Neural cell (in vitro differentiated cells): Measurements from ENCODE around the gene SLCO2A1.

Experiments used
- EP300 ChIP-seq: fragments of 450-650 bp; conservative IDR thresholded peaks from 2 replicates; pipeline ENCODE4 v1.6.1; 2014; ENCODE audit warnings: antibody characterized with exemption, mild to moderate bottlenecking, moderate library complexity; ENCODE audit not compliant: poor library complexity, severe bottlenecking
- MXI1 ChIP-seq: fragments of 450-650 bp; conservative IDR thresholded peaks from 2 replicates; pipeline ENCODE4 v1.6.1; 2014; ENCODE audit warnings: antibody characterized with exemption, mild to moderate bottlenecking; ENCODE audit not compliant: poor library complexity, severe bottlenecking
- POLR2AphosphoS5 ChIP-seq: IDR thresholded peaks from 2 replicates; pipeline ENCODE4 v1.6.1; 2012
- RAD21 ChIP-seq: fragments of 450-650 bp; conservative IDR thresholded peaks from 2 replicates; pipeline ENCODE4 v1.6.1; 2014; ENCODE audit warnings: antibody characterized with exemption, mild to moderate bottlenecking, moderate library complexity
- REST ChIP-seq: IDR thresholded peaks from 2 replicates; pipeline ENCODE4 v1.6.1; 2012; ENCODE audit warnings: borderline replicate concordance
- TF ChIP-seq, protein P1 (sequence below): fragments of 450-650 bp; IDR thresholded peaks from 2 replicates; pipeline ENCODE4 v1.5.1; 2014; ENCODE audit warnings: antibody characterized with exemption, mild to moderate bottlenecking, moderate library complexity; ENCODE audit not compliant: poor library complexity, severe bottlenecking

DNA sequence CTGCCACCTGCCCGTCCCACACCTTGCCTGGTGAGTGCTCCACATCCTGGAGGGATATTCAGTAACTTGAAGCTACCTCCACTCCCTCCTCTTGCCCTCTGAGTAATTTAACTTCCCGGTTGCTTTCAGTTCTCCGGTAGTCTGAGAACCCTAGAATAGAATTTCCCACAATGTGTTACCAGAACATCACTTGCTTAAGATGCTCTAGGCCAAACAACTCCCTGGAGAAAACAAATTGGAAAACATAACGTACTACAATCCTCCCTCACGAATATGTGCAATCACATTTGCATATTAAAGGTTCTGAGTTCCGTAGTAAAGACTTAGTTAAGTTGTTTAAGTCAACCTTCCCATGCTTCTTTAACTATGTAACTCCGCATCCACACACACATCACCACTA, 44.8 kb downstream of the SLCO2A1 start:
- TF ChIP-seq POLR2AphosphoS5 (no peak), RAD21 (no peak), REST (no peak), EP300 (no peak), MXI1 (no peak)
- TF ChIP-seq, protein P1, sequence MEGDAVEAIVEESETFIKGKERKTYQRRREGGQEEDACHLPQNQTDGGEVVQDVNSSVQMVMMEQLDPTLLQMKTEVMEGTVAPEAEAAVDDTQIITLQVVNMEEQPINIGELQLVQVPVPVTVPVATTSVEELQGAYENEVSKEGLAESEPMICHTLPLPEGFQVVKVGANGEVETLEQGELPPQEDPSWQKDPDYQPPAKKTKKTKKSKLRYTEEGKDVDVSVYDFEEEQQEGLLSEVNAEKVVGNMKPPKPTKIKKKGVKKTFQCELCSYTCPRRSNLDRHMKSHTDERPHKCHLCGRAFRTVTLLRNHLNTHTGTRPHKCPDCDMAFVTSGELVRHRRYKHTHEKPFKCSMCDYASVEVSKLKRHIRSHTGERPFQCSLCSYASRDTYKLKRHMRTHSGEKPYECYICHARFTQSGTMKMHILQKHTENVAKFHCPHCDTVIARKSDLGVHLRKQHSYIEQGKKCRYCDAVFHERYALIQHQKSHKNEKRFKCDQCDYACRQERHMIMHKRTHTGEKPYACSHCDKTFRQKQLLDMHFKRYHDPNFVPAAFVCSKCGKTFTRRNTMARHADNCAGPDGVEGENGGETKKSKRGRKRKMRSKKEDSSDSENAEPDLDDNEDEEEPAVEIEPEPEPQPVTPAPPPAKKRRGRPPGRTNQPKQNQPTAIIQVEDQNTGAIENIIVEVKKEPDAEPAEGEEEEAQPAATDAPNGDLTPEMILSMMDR, result no peak
